GM23338 (cell line): ENCODE data around the gene ZSCAN2. TPM values are rescaled to one million over a fixed set of nuclear protein-coding genes. Genes with fewer than 3 reads are reported as not detected.

Experiments used
- ATAC-seq: fragments of 200-7000 bp; cut with Tn5 transposase; 3 replicates; pipeline ENCODE4 v1.9.1; 2020
- DNase-seq: peaks from one replicate; pipeline ENCODE4 v3.0.0-alpha.2; 2015; ENCODE audit warnings: low spot score
- H2AFZ ChIP-seq: fragments of 200-600 bp; sonication (generic); 2 replicates; pipeline ENCODE4 v1.8.0; 2016; ENCODE audit warnings: antibody characterized with exemption, mild to moderate bottlenecking, moderate library complexity
- H3F3A ChIP-seq: fragments of 200-600 bp; sonication (generic); replicated peaks from 2 replicates; pipeline ENCODE4 v1.8.0; 2017; ENCODE audit warnings: antibody characterized with exemption, mixed run types, low read depth
- H3K27ac ChIP-seq: fragments of 200-600 bp; sonication (generic); 2 replicates; pipeline ENCODE4 v1.6.1; 2016; ENCODE audit warnings: low read depth
- H3K27me3 ChIP-seq: fragments of 200-600 bp; sonication (generic); 2 replicates; pipeline ENCODE4 v1.8.0; 2016; ENCODE audit warnings: mild to moderate bottlenecking, mixed run types, moderate library complexity; ENCODE audit not compliant: insufficient read depth
- H3K36me3 ChIP-seq: fragments of 200-600 bp; sonication (generic); 2 replicates; pipeline ENCODE4 v1.8.0; 2016; ENCODE audit warnings: mild to moderate bottlenecking; ENCODE audit not compliant: insufficient read depth
- H3K4me1 ChIP-seq: fragments of 200-600 bp; sonication (generic); 2 replicates; pipeline ENCODE4 v1.8.0; 2016; ENCODE audit warnings: mild to moderate bottlenecking, moderate library complexity; ENCODE audit not compliant: insufficient read depth
- H3K4me2 ChIP-seq: fragments of 200-600 bp; sonication (generic); 2 replicates; pipeline ENCODE4 v1.7.1; 2017; ENCODE audit warnings: mixed run types
- H3K4me3 ChIP-seq: fragments of 200-600 bp; sonication (generic); 2 replicates; pipeline ENCODE4 v1.6.1; 2016; ENCODE audit warnings: mixed run types
- H3K79me2 ChIP-seq: fragments of 200-600 bp; sonication (generic); replicated peaks from 2 replicates; pipeline ENCODE4 v1.8.0; 2017; ENCODE audit warnings: mild to moderate bottlenecking; ENCODE audit not compliant: insufficient read depth
- H3K9me2 ChIP-seq: fragments of 200-600 bp; sonication (generic); 2 replicates; pipeline ENCODE4 v1.8.0; 2017; ENCODE audit not compliant: insufficient read depth
- H4K20me1 ChIP-seq: fragments of 200-600 bp; sonication (generic); replicated peaks from 2 replicates; pipeline ENCODE4 v1.8.0; 2017; ENCODE audit warnings: mild to moderate bottlenecking; ENCODE audit not compliant: insufficient read depth
- H3K27ac Mint-ChIP-seq: 2 replicates; pipeline ENCODE4 v1.8.0; 2020; ENCODE audit warnings: inconsistent platforms, mild to moderate bottlenecking, moderate library complexity, mixed read lengths
- H3K27me3 Mint-ChIP-seq: 3 replicates; pipeline ENCODE4 v1.8.0; 2022; ENCODE audit warnings: low read depth, mild to moderate bottlenecking, moderate library complexity, mixed read lengths, inconsistent platforms; ENCODE audit not compliant: insufficient read depth, poor library complexity
- H3K36me3 Mint-ChIP-seq: 3 replicates; pipeline ENCODE4 v1.8.0; 2021; ENCODE audit warnings: low read depth, mild to moderate bottlenecking, inconsistent platforms, moderate library complexity, mixed read lengths
- H3K4me1 Mint-ChIP-seq: 3 replicates; pipeline ENCODE4 v1.8.0; 2020; ENCODE audit warnings: mild to moderate bottlenecking, inconsistent platforms, mixed read lengths
- H3K4me3 Mint-ChIP-seq: 3 replicates; pipeline ENCODE4 v1.8.0; 2021; ENCODE audit warnings: moderate library complexity, mild to moderate bottlenecking, inconsistent platforms, mixed read lengths
- H3K9me3 Mint-ChIP-seq: 3 replicates; pipeline ENCODE4 v1.8.0; 2020; ENCODE audit warnings: moderate library complexity, mild to moderate bottlenecking, inconsistent platforms, mixed read lengths
- CREB1 ChIP-seq: fragments of 250-450 bp; sonication (Bioruptor Pico); IDR thresholded peaks from 2 replicates; pipeline ENCODE4 v1.5.0; 2020; ENCODE audit warnings: low read depth, mild to moderate bottlenecking, moderate library complexity
- ETS1 ChIP-seq: IDR thresholded peaks from 2 replicates; pipeline ENCODE4 v1.6.1; 2016; ENCODE audit warnings: antibody characterized with exemption
- EZH2 ChIP-seq: fragments of 200-600 bp; sonication (generic); IDR thresholded peaks from one replicate; pipeline ENCODE4 v1.8.0; 2017; ENCODE audit warnings: antibody characterized with exemption, mild to moderate bottlenecking, low read depth; ENCODE audit not compliant: unreplicated experiment
- EZH2phosphoT487 ChIP-seq: fragments of 200-600 bp; sonication (generic); IDR thresholded peaks from one replicate; pipeline ENCODE4 v1.8.1; 2018; ENCODE audit warnings: antibody characterized with exemption; ENCODE audit not compliant: unreplicated experiment
- JUNB ChIP-seq: IDR thresholded peaks from one replicate; pipeline ENCODE4 v1.6.1; 2016; ENCODE audit warnings: antibody characterized with exemption; ENCODE audit not compliant: unreplicated experiment
- NANOG ChIP-seq: IDR thresholded peaks from 2 replicates; pipeline ENCODE4 v1.6.1; 2016; ENCODE audit warnings: antibody characterized with exemption, borderline replicate concordance
- POLR2AphosphoS5 ChIP-seq: IDR thresholded peaks from 2 replicates; pipeline ENCODE4 v1.6.1; 2016; ENCODE audit warnings: antibody characterized with exemption, low read depth
- REST ChIP-seq: IDR thresholded peaks from one replicate; pipeline ENCODE4 v1.6.1; 2018; ENCODE audit warnings: antibody characterized with exemption; ENCODE audit not compliant: unreplicated experiment
- STAT1 ChIP-seq: IDR thresholded peaks from one replicate; pipeline ENCODE4 v1.6.1; 2016; ENCODE audit warnings: antibody characterized with exemption; ENCODE audit not compliant: unreplicated experiment
- ZNF114 ChIP-seq: fragments of 250-450 bp; sonication (Bioruptor Pico); IDR thresholded peaks from 2 replicates; pipeline ENCODE4 v1.5.0; 2020; ENCODE audit warnings: mild to moderate bottlenecking, moderate library complexity
- ZNF331 ChIP-seq: fragments of 250-450 bp; sonication (Bioruptor Pico); IDR thresholded peaks from 2 replicates; pipeline ENCODE4 v1.5.0; 2020; ENCODE audit warnings: low read depth, mild to moderate bottlenecking, moderate library complexity
- ZNF462 ChIP-seq: fragments of 250-450 bp; sonication (Bioruptor Pico); IDR thresholded peaks from 2 replicates; pipeline ENCODE4 v1.5.0; 2020; ENCODE audit warnings: mild to moderate bottlenecking, moderate library complexity
- polyA plus RNA-seq: library from polyadenylated mRNA; unstranded; fragments of >200 nt; fragmentation: Nextera tagmentation; extraction: Ambion mirVana; gene quantifications from 2 replicates; pipeline ENCODE4 v1.2.1, GENCODE V29; 2016
- total RNA-seq: library from RNA; depleted of rRNA; stranded (reverse); fragments of >200 nt; shearing (Covaris generic); gene quantifications from 2 replicates; pipeline ENCODE4 v1.2.3, GENCODE V29; 2014

Gene ZSCAN2
- total and polyA plus RNA-seq, 2 experiments from 2014 or later = 45.8 to 63.9 TPM

- no peak overlapping the region for H3K4me3 Mint-ChIP-seq
- H3K79me2 ChIP-seq = peaks cover 35% of the 10 kb centered on the region
- H3K9me3 Mint-ChIP-seq = peaks cover 43% of the 10 kb centered on the region
- no peak overlapping the region; the same call in 1 of the 2 replicates for H3K27ac ChIP-seq
- peaks cover 2% of the 10 kb centered on the region for H3K4me1 ChIP-seq
- H3K36me3 Mint-ChIP-seq = peaks cover 63% of the 10 kb centered on the region
- peaks cover 10% of the 10 kb centered on the region for H3K4me1 Mint-ChIP-seq
- H3K36me3 ChIP-seq = peaks cover 40% of the 10 kb centered on the region
- H4K20me1 ChIP-seq = peaks cover 17% of the 10 kb centered on the region
- peaks cover 24% of the 10 kb centered on the region for H3K27me3 Mint-ChIP-seq
- no peak overlapping the region for H3K27ac Mint-ChIP-seq
- H3F3A ChIP-seq = peaks cover 13% of the 10 kb centered on the region; the same call in 1 of the 2 replicates
- ATAC-seq (no peak), DNase-seq (no peak)
- no peak overlapping the region for H3K4me3 ChIP-seq
- H3K9me2 ChIP-seq = peaks cover 4% of the 10 kb centered on the region; the same call in 1 of the 2 replicates
- no peak for TF ChIP-seq EZH2
- TF ChIP-seq STAT1 = no peak
- no peaks in the 10 kb centered on the region for H3K27me3 ChIP-seq
- no peak overlapping the region for H2AFZ ChIP-seq
- no peak overlapping the region for H3K4me2 ChIP-seq
Observed at GRCh38 chr15:84625123-84625522, 24.3 kb downstream of the ZSCAN2 start.

GRCh38 chr15:84629033-84629432 lies 28.2 kb downstream of the ZSCAN2 start:
- DNase-seq = no peak
- Histone ChIP-seq H3K27ac (no peak overlapping the region), H2AFZ (no peak overlapping the region), H4K20me1 (peaks cover 14% of the 10 kb centered on the region), H3K4me1 (peaks cover 16% of the 10 kb centered on the region), H3K9me2 (no peaks in the 10 kb centered on the region), H3K4me2 (no peak overlapping the region), H3K79me2 (no peaks in the 10 kb centered on the region; the same call in none of the 2 replicates), H3F3A (peaks cover 17% of the 10 kb centered on the region), H3K4me3 (no peak overlapping the region), H3K36me3 (peaks cover under 1% of the 10 kb centered on the region; the same call in 1 of the 2 replicates), H3K27me3 (peaks cover 12% of the 10 kb centered on the region)
- no peak for TF ChIP-seq EZH2
- no peak for TF ChIP-seq NANOG
- TF ChIP-seq ETS1 = no peak
- TF ChIP-seq REST = no peak
- TF ChIP-seq ZNF114 (CRISPR knock-in tag) = no peak
- no peak for TF ChIP-seq JUNB
- no peak for TF ChIP-seq ZNF331 (CRISPR knock-in tag)
- TF ChIP-seq POLR2AphosphoS5 = no peak
- TF ChIP-seq ZNF462 (CRISPR knock-in tag) = no peak
- no peak for TF ChIP-seq EZH2phosphoT487
- TF ChIP-seq STAT1 = no peak
- no peak for TF ChIP-seq CREB1 (CRISPR knock-in tag)
- no peak for ATAC-seq
- peaks cover 24% of the 10 kb centered on the region for H3K36me3 Mint-ChIP-seq
- H3K27me3 Mint-ChIP-seq = peaks cover 14% of the 10 kb centered on the region
- no peak overlapping the region for H3K27ac Mint-ChIP-seq
- peaks cover 26% of the 10 kb centered on the region for H3K4me1 Mint-ChIP-seq
- H3K9me3 Mint-ChIP-seq = peaks cover 8% of the 10 kb centered on the region
- H3K4me3 Mint-ChIP-seq = no peak overlapping the region
